Fibroblast of skin of right quadriceps (primary cell): Measurements from ENCODE around the gene CHD1L.
"Not testable (repeated sequence)": the region's sequence is repeated elsewhere in the genome, so short reads cannot be mapped to it uniquely, and the experiment has no call there.

Experiments
- DNase-seq: peaks from one replicate; pipeline ENCODE4 v3.0.0-alpha.2; 2013

CHD1L gene

DNA sequence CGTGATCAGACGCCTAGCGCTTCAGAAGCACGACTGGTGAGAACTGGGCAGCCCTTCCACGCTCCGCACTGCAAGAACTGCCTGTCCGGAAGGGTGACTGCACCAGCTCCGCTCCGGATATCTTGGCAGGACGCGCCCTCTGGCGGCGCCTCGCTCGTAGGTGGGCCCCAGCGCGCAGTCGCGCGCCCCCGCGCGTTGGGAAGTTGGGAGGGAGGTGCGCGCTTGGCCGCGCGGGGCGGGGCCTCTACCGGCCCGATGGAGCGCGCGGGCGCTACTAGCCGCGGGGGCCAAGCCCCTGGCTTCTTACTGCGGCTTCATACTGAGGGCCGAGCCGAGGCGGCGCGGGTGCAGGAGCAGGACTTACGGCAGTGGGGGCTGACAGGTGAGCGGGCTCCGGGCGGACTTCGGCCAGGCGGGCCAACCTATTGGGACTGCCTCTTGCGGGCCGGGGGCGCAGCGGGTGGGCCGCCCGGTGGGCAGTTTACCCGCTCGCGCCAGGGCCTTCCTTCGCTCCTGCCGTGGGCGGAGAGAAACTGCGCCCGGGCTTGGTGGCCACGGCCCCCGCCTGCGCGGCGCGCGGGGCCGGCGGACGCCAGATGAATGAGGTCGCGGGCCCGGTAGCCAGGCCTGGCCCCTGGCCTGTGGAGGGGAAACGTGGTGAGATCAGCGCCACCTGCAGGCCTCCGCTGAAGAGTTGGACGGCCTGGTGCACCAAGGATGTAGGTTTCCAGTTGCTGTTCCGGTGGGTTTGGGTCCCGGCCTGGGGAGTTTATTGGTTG lies at the start of gene CHD1L:
Gene CHD1L (plus strand): TSS at position 236 of the 779 bp plus-strand sequence. CDS start 20 bp downstream, at position 256.
- DNase-seq, result peak; percentile 92

DNA sequence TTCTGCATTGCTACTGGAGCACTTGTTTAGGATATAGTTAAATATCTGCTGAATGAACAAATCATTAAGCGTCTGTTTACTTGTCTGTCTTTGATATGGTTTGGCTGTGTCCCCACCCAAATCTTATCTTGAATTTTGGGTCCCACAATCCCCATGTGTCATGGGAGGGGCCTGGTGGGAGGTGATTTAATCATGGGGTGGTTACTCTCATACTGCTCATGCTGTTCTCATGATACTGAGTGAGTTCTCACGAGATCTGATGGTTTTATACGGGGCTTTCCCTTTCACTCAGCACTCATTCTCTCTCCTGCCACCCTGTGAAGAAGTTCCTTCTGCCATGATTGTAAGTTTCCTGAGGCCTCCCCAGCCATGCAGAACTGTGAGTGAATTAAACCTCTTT lies 45.2 kb upstream of the CHD1L start:
- DNase-seq, result not testable (repeated sequence)

DNA sequence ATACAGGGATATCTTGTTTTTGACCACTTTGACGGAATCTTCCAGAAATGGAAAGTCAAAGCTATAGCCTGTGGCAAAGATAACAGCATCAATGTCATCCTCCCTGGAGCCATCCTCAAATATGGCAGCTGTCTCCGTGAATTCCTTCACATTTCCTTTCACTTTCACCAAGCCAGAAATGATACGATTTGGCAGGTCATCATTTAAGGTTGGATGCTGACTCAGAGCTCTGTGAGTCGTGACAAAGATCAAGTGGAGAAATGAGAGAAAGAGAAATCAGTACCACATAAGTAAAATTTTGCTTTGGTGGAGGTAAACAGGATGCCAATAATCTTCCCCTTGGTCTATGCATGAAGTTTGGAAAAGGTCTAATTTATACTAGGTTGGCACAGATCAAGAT lies 41.2 kb upstream of the CHD1L start:
- DNase-seq, result no peak

DNA sequence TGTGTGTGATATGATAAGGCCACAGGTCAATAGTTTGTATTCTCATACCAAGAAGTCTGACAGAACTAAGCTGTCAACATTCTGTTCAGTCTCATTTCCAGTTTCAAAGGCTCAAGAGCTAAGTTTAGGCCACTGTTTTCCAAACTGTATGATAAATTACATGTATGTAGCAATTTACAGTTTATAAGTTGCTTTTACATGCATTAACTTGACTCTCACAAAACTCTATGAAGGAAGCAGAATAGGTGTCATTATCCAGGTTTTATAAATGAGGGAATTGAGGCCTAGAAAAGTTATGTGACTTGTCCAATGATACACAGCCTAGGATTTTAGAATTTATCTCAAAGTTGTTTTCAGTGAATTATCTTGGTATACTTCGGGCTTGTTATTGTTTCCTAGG lies 40.7 kb upstream of the CHD1L start:
- DNase-seq, result no peak

DNA sequence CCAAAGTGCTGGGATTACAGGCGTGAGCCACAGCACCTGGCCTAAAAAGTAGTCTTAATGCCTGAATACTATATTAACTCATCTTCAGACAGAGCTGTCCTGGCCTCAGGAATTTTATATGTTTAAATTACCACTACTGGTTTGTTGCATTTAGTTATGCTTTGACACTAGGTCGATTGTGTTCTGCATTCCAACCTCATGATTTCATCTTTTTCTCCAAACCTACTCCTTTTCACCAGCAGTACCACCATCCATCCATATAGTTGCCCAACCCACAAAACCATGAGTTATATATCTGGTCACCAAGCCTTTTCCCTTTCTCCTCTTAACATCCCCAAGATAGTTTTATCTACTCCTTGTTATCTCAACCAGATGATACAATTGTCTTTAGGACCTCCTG lies 39.9 kb upstream of the CHD1L start:
- no peak for DNase-seq

DNA sequence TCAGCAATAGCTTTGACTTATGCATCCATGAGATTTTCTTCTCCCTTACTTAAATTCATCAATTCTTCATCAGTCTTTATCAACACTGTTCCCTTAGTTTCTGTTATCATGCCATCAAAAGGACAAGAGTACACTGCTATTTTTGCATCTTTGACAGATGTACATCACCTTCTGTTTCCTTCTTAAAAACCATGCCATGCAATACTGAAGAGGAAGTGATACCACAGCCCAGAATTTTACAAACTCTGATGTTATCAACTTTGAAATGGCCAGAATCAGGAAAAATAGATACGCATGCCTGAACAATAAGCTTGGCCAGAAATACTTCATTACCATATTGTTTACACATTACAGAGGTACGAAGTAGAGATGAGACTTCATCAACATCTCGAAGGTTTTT lies 38.4 kb upstream of the CHD1L start:
- no peak for DNase-seq

DNA sequence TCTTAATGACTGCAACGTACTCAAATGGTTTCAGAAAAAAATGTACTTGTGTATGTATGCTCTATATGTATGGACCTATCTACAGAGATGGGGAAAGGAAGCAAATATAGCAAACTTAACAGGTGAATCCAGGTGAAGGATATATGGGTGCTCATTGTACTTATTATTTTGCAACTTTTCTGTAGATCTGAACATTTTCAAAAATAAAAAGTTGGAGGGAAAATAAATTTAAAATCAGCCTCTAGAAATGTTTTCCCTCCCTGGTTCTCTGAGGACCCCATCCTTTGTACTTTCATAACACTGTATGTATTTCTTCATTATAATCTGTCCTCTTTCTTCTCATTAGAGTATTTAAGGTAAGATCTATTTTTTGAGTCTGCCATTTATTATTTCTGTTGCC lies 35.3 kb upstream of the CHD1L start:
- no peak for DNase-seq

DNA sequence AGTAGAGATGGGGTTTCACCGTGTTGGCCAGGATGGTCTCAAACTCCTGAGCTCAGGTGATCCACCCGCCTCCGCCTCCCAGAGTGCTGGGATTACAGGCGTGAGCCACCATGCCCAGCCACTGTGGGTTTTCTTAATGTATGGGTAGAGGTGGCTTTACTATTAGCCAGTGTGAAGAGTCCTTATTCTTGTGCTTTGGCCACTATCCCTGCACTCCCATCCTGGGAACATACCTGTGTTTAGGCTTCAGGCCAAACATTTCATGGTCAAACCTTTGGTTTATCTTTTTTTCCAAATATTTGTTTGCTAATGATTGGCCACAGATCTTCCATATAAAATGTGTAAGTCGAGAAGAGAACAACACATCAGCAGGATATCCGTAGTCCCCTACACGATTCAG lies 33.9 kb upstream of the CHD1L start:
- no peak for DNase-seq

DNA sequence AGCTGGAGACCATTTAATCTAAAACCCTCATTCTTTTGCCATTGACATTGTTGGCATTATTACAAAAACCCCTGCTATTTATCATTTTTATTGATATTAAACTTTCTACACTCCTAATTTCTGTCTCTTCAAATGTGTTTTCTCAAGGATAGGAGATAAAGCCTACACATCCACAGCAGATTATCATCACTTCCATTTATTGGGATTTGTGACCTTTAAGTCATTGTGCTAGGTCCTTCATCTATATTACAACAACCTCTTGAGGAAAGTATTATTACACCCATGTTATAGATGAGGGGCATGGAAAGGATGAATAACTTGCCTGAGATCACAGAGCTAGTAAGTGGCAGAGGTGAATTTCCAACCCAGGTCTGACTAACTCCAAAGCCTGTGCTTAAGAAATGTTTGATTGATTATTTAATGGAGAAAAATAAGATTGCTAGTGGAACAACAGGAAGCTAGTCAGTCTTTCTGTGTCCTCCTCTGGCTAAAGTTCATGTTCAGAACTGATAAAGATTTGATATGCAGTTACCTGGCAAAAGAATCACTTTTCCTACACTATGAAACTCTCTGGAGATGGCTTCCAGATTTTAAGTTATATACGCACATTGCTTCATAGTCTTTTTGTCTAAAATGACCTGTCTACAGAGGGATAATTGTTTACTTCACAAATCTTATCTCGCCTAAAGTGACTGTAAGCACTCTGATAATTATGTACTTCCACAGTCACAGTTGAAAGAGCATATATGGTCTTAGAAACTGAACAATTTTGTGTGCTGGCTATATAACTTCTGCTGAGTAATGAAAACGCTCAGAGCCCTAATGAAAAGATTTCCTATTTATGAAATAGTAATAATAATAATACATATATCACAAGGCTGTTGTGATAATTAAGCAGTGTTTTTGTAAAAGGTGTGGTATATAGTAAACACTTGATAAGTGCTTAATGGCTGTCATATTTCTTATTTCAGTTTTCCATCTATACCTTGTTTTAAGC lies 32.4 kb upstream of the CHD1L start:
- DNase-seq, result no peak

DNA sequence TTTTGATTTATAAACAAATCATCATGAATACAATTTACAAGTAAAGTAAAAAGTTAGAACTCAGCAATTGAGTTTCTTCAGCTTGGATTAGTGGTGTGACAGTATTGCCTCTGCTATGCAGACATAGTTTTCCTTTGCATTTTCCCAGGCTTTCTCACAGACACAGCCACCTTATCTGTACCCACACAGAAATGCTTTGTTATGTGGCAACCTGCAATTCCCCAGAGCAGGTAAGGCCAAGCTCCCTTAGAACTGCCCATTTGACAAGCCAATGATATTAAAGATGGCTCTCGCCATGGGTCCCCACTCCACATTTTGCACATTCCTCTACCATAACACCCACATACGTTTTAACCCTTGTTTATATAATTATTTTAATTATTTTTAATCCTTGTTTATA lies 31.5 kb upstream of the CHD1L start:
- no peak for DNase-seq

DNA sequence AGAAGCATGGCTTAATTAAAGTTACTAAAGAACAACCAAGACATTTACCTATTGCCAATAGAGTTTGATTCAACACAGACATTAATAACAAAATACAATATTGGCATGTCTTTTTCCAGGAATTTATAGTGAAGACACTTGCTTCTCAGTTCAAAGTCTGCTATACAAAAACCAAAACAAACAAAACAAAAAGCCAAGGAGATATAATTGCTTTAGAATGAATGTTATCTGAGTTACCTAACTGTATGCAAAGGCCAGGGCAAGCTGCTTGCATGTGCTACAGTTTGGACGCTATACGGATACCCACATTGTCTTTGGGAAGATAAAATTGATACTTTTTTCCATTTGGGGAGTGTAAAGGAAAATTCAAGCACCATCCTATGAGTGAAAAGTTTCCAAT lies 30.9 kb upstream of the CHD1L start:
- no peak for DNase-seq

DNA sequence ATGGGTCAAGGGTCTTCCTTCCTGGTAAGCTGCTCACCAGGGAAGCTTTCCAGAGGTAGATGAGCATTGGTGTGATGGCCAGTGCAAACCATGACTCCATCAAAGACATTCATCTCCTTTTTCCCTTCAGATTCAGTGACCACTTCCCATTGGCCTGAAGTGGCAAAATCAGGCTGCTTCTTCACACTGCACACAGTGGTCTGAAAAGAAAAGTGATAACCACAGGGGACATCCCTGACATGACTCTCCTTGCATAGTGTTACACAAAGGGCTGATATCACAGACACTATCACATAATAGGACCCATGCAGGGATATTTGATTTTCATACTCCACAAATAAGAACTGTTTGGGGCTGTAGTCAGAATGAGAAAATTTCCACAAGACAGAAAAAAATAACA lies 29.2 kb upstream of the CHD1L start:
- DNase-seq, result no peak

DNA sequence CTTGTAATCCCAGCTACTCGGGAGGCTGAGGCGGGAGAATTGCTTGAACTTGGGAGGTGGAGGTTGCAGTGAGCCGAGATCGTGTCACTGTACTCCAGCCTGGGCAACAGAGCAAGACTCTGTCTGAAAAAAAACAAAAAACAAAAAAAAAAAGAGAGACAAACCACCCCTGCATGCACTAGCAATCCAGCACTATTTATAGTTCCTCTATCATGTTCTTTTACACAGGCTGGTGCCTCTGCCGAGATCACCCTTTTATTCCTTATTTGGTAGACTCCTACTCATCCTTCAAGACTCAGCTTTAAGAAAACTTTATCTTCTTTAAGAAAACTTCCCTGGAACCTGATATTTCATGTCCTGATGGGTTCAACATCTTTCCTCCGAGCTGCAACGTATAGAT lies 28.2 kb upstream of the CHD1L start:
- DNase-seq, result no peak

DNA sequence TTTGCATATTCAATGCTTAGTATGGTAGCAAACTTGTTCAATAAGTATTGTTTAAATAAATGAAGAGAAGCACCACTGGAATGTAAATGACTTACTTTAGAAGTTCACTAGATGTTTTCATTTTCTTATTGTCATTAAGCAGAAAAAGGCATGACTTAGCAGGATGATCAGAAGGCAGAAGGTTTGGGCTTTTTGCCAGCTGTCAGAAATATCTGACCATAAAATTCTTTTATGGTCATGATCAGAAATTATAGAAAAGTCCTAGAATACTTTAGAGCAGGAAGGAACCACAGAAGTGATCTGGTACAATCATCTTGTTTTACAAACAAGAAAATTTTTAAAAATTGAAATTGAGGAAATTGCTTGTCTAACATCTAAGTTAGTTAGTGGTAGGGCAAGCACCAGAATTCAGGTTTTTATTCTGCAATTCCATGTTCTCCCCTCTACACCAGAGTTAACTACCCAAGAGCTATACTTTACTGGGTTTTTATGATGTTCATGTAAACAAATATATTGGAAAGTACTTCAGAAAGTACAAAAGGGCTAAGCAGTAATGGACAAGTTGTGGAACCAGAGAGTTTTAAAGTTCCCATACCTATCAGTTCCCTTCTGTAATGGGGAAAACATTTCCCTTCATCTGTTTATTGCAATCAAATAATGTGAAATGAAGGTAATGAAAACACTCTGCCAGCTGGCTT lies 27.5 kb upstream of the CHD1L start:
- DNase-seq, result no peak

DNA sequence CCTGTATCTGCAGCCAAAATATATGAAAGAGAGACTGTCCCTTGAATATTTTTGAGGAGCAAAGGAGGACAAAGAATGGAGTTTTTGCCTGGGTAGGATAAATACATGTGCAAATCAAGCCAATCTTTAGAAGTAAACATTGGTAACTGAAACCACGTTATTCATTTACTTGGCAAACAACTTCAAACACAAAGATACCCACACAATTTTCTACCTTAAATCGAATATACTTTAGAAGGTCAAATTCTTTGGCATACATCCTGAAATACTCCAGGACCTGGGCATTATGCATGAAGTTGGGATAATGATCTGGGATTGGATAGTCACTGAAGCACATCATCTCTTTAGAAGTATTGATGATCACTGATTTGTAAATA lies 27.0 kb upstream of the CHD1L start:
- no peak for DNase-seq

DNA sequence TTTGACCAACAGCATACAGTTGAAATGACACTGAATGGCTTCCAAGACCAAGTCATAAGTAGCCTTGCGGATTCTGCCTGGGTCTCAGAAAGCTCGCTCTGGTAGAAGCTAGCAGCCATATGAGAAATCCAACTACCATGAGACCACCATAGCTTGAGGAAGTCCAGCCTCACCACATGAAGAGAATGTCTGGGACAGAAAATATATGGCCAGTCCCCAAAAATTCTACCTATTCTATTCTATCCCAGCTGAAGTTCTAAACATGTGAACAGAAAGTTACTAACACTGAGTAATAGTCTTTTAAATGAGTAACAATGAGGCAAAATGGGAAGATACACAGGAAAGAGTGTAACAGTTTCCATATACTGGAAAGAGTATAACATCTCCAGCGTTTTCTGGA lies 26.4 kb upstream of the CHD1L start:
- DNase-seq, result no peak

DNA sequence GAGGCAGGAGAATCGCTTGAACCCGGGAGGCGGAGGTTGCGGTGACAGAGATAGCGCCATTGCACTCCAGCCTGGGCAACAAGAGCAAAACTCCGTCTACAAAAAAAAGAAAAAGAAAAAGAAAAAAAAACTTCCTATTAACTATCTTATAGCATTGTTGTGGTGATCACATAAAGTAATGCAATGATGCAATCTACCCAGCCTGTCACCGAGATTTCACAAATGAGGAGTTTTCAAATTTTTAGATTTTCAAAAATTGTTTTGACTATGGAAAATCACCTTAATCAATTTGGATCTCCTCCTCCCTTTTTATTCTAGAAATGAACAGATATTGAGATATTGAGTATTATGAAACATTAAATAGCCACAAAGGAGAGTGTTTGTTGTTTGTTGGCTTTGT lies 25.3 kb upstream of the CHD1L start:
- DNase-seq, result no peak

DNA sequence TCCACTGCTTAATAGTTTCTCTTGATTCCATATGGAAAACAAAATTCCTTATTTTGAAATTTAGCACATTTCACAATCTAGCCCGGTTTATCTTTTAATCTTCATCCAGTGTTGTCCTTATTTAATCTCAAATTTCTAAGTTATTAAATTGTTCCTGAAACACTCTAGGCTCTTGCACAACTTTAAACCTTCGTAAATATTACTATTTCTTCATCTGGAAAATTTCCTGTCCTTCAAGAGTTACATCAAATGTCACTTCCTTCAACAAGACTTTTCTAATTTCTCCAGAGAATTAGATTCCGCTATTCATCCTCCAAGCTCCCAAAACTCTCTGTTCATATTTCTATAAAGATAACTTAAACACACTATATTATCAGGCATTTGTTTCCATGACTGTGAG lies 23.9 kb upstream of the CHD1L start:
- DNase-seq, result no peak

DNA sequence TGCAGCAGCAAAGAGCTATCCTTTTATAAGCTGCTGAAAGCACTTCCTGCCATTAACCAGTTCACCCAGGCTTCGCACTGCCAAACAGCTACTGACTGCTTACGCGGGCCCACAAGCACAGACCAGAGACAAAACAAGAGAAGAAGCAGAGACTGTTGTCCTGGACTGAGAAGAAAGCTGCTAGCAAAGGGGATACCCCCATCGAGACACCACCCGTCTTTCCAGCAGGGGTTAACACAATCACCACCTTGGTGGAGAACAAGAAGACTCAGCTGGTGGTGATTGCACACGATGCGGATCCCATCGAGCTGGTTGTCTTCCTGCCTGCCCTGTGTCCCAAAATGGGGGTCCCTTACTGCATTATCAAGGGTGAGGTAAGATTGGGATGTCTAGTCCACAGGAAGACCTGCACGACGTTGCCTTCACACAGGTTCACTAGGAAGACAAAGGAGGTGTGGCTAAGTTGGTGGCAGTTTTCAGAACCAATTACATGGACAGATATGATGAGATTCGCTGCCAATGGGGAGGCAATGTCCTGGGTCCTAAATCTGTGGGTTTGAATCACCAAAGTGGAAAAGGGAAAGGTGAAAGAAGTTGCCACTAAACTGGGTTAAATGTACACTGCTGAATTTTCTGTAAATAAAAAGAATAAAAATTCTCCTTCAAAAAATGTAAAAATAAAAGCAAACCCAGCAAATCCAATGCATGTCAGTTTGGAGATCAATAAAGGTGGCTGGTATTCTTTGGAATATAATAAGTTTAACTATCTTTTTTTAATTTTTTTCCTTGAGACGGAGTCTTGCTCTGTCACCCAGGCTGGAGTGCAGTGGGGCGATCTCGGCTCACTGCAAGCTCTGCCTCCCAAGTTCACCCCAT lies 18.5 kb upstream of the CHD1L start:
- DNase-seq, result no peak

DNA sequence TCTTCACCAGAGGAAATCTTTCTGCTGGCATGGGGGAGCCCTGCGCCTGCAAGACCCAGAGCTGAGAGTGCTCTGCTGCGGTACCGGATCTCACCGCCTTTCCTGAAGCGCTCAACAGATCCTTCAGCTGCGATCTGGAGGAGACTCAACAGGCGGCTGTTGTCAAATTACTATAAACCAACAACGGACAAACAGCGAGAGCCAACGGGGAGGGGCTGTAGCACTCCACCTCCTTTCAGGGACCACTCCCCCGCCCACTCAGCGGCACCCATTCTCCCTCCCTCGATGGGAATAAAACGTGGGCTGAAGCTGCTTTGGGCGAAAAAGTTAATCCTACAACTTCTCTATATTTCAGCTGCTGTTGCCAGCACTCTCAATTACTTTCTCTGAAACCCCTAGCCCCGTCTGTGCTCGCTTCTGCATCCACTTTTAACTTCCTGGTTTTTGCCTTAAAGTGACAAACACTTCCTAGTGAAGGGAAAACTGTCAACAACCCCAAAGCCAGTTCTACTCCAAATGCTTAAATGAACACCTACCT lies 17.2 kb upstream of the CHD1L start, which contains the start of gene FMO5:
Gene FMO5 (minus strand): TSS at position 147 of the 538 bp plus-strand sequence. CDS start 310 bp downstream, outside the sequence.
- peak; percentile 50 for DNase-seq

DNA sequence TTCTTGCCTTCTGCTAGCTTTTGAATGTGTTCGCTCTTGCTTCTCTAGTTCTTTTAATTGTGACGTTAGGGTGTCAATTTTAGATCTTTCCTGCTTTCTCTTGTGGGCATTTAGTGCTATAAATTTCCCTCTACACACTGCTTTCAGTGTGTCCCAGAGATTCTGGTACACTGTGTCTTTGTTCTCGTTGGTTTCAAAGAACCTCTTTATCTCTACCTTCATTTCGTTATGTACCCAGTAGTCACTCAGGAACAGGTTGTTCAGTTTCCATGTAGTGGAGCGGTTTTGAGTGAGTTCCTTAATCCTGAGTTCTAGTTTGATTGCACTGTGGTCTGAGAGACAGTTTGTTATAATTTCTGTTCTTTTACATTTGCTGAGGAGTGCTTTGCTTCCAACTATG lies 11.5 kb upstream of the CHD1L start:
- not testable (repeated sequence) for DNase-seq

DNA sequence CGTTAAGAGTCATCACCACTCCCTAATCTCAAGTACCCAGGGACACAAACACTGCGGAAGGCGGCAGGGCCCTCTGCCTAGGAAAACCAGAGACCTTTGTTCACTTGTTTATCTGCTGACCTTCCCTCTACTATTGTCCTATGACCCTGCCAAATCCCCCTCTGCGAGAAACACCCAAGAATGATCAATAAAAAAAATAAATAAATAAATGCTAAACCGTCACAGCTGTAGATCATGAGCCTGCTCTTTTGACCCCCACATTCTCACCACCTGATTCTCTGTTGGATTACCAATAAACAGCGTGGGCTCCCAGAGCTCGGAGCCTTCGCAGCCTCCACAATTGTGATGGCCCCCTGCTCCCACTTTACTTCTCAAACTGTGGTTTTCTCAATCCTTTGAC lies 8.6 kb upstream of the CHD1L start:
- not testable (repeated sequence) for DNase-seq
